Neural progenitor cell (in vitro differentiated cells): ENCODE measurements around the gene C2orf76. TPM values are rescaled to one million over a fixed set of nuclear protein-coding genes. Genes with fewer than 3 reads are reported as not detected.
A peak's percentile ranks its signal among the peaks of the same experiment; 100 is the strongest.

ENCODE experiments used
- DNase-seq: peaks from one replicate; pipeline ENCODE4 v3.0.0-alpha.2; 2016; ENCODE audit warnings: low spot score
- H2AFZ ChIP-seq: fragments of 200-600 bp; sonication (generic); replicated peaks from 2 replicates; pipeline ENCODE4 v1.6.1; 2016; ENCODE audit warnings: antibody characterized with exemption
- H3F3A ChIP-seq: fragments of 200-600 bp; sonication (generic); 2 replicates; pipeline ENCODE4 v1.6.1; 2016; ENCODE audit warnings: antibody characterized with exemption, low read depth
- H3K27ac ChIP-seq: fragments of 200-600 bp; sonication (generic); 2 replicates; pipeline ENCODE4 v1.5.1; 2016; ENCODE audit warnings: mild to moderate bottlenecking
- H3K27me3 ChIP-seq: fragments of 200-600 bp; sonication (generic); 2 replicates; pipeline ENCODE4 v1.6.1; 2016; ENCODE audit warnings: mild to moderate bottlenecking, moderate library complexity
- H3K36me3 ChIP-seq: fragments of 200-600 bp; sonication (generic); 2 replicates; pipeline ENCODE4 v1.5.1; 2016
- H3K4me1 ChIP-seq: fragments of 200-600 bp; sonication (generic); 2 replicates; pipeline ENCODE4 v1.6.1; 2016; ENCODE audit warnings: mixed run types
- H3K4me2 ChIP-seq: fragments of 200-600 bp; sonication (generic); 2 replicates; pipeline ENCODE4 v1.6.1; 2016
- H3K4me3 ChIP-seq: fragments of 200-600 bp; sonication (generic); 2 replicates; pipeline ENCODE4 v1.5.1; 2016
- H3K79me2 ChIP-seq: fragments of 200-600 bp; sonication (generic); 2 replicates; pipeline ENCODE4 v1.6.1; 2016; ENCODE audit warnings: low read depth
- H3K9ac ChIP-seq: fragments of 200-600 bp; sonication (generic); 2 replicates; pipeline ENCODE4 v1.6.1; 2016
- H3K9me3 ChIP-seq: fragments of 200-600 bp; sonication (generic); 2 replicates; pipeline ENCODE4 v1.5.1; 2016; ENCODE audit warnings: low read depth
- H4K20me1 ChIP-seq: fragments of 200-600 bp; sonication (generic); 2 replicates; pipeline ENCODE4 v1.6.1; 2016; ENCODE audit warnings: low read depth
- H3K27ac Mint-ChIP-seq: 3 replicates; pipeline ENCODE4 v1.8.0; 2021; ENCODE audit warnings: mixed read lengths
- H3K27me3 Mint-ChIP-seq: 2 replicates; pipeline ENCODE4 v1.8.0; 2022; ENCODE audit warnings: low read depth, mild to moderate bottlenecking, inconsistent platforms, moderate library complexity, mixed read lengths; ENCODE audit not compliant: insufficient read depth
- H3K36me3 Mint-ChIP-seq: 3 replicates; pipeline ENCODE4 v1.8.0; 2021; ENCODE audit warnings: mixed read lengths
- H3K4me1 Mint-ChIP-seq: 3 replicates; pipeline ENCODE4 v1.8.0; 2021; ENCODE audit warnings: mixed read lengths
- H3K4me3 Mint-ChIP-seq: 3 replicates; pipeline ENCODE4 v1.8.0; 2021; ENCODE audit warnings: mild to moderate bottlenecking, moderate library complexity, mixed read lengths
- H3K9me3 Mint-ChIP-seq: 3 replicates; pipeline ENCODE4 v1.8.0; 2020; ENCODE audit warnings: mixed read lengths
- CTCF ChIP-seq: fragments of 200-600 bp; sonication (generic); IDR thresholded peaks from 2 replicates; pipeline ENCODE4 v1.5.1; 2017; ENCODE audit warnings: antibody characterized with exemption, mild to moderate bottlenecking
- EZH2 ChIP-seq: fragments of 200-600 bp; sonication (generic); IDR thresholded peaks from 2 replicates; pipeline ENCODE4 v1.6.1; 2017; ENCODE audit warnings: antibody characterized with exemption, mild to moderate bottlenecking, moderate library complexity
- EZH2phosphoT487 ChIP-seq: fragments of 200-600 bp; sonication (generic); IDR thresholded peaks from 2 replicates; pipeline ENCODE4 v1.6.1; 2017; ENCODE audit warnings: antibody characterized with exemption
- total RNA-seq: library from RNA; depleted of rRNA; stranded (reverse); fragments of >200 nt; gene quantifications from 2 replicates; pipeline ENCODE4 v1.2.3, GENCODE V29; 2015; ENCODE audit warnings: low replicate concordance

The C2orf76 gene
- total RNA-seq, 1 donor from 2014 or later: 16.8 TPM

GRCh38 chr2:119387381-119388129, 20.9 kb upstream of the C2orf76 start:
- H3K79me2 ChIP-seq: no peaks in the 10 kb centered on the region
- DNase-seq: no peak
- H3K36me3 Mint-ChIP-seq: no peaks in the 10 kb centered on the region
- H3F3A ChIP-seq: no peaks in the 10 kb centered on the region
- H3K4me3 ChIP-seq: no peak overlapping the region
- no peak overlapping the region for H3K27ac ChIP-seq
- no peak overlapping the region for H3K9ac ChIP-seq
- H3K4me1 Mint-ChIP-seq: peaks cover 4% of the 10 kb centered on the region
- H3K36me3 ChIP-seq: no peaks in the 10 kb centered on the region
- H3K4me2 ChIP-seq: no peak overlapping the region
- H3K4me1 ChIP-seq: no peaks in the 10 kb centered on the region
- H4K20me1 ChIP-seq: no peaks in the 10 kb centered on the region
- H3K27ac Mint-ChIP-seq: no peak overlapping the region
- TF ChIP-seq EZH2 (no peak), EZH2phosphoT487 (no peak), CTCF (no peak)
- H2AFZ ChIP-seq: peak overlapping the region; percentile 48
- no peak overlapping the region for H3K4me3 Mint-ChIP-seq
- H3K27me3 ChIP-seq: no peaks in the 10 kb centered on the region
- H3K27me3 Mint-ChIP-seq: peaks cover 5% of the 10 kb centered on the region
- no peaks in the 10 kb centered on the region for H3K9me3 ChIP-seq
- no peaks in the 10 kb centered on the region for H3K9me3 Mint-ChIP-seq

- Mint-ChIP-seq H3K4me3 (no peak overlapping the region), H3K36me3 (no peaks in the 10 kb centered on the region), H3K27ac (no peak overlapping the region), H3K9me3 (no peaks in the 10 kb centered on the region), H3K4me1 (peaks cover 4% of the 10 kb centered on the region), H3K27me3 (peaks cover 2% of the 10 kb centered on the region)
- no peaks in the 10 kb centered on the region for H3F3A ChIP-seq
- no peaks in the 10 kb centered on the region for H3K79me2 ChIP-seq
- no peaks in the 10 kb centered on the region for H3K9me3 ChIP-seq
- no peak overlapping the region for H3K4me3 ChIP-seq
- no peak for TF ChIP-seq EZH2
- no peak for TF ChIP-seq EZH2phosphoT487
- no peak for TF ChIP-seq CTCF
- DNase-seq: no peak
- no peaks in the 10 kb centered on the region for H4K20me1 ChIP-seq
- H3K36me3 ChIP-seq: no peaks in the 10 kb centered on the region
- no peak overlapping the region for H3K27ac ChIP-seq
- no peaks in the 10 kb centered on the region for H3K27me3 ChIP-seq
- no peak overlapping the region for H2AFZ ChIP-seq
- H3K4me1 ChIP-seq: peaks cover 4% of the 10 kb centered on the region
- H3K9ac ChIP-seq: no peak overlapping the region
- no peak overlapping the region for H3K4me2 ChIP-seq
These were observed 18.8 kb upstream of the C2orf76 start for GRCh38 chr2:119385466-119385865.

- Histone ChIP-seq H4K20me1 (no peaks in the 10 kb centered on the region), H3K9ac (no peak overlapping the region), H3K9me3 (no peaks in the 10 kb centered on the region), H3K27ac (no peak overlapping the region), H3F3A (no peaks in the 10 kb centered on the region), H3K4me1 (peaks cover 9% of the 10 kb centered on the region), H3K27me3 (no peaks in the 10 kb centered on the region), H3K4me2 (no peak overlapping the region), H3K36me3 (no peaks in the 10 kb centered on the region), H3K79me2 (no peaks in the 10 kb centered on the region), H2AFZ (no peak overlapping the region), H3K4me3 (no peak overlapping the region)
- no peaks in the 10 kb centered on the region for H3K36me3 Mint-ChIP-seq
- no peak for TF ChIP-seq CTCF
- no peak for TF ChIP-seq EZH2
- no peak for TF ChIP-seq EZH2phosphoT487
- no peak overlapping the region for H3K4me3 Mint-ChIP-seq
- no peak for DNase-seq
- peaks cover 4% of the 10 kb centered on the region for H3K4me1 Mint-ChIP-seq
- peaks cover 2% of the 10 kb centered on the region for H3K27me3 Mint-ChIP-seq
- no peak overlapping the region for H3K27ac Mint-ChIP-seq
- no peaks in the 10 kb centered on the region for H3K9me3 Mint-ChIP-seq
These were observed 18.3 kb upstream of the C2orf76 start for GRCh38 chr2:119384971-119385370.
